CD4-positive, alpha-beta T cell treated with Interleukin-17A for 4 hours (primary cell): ENCODE measurements around the gene INO80E.

Experiments
- DNase-seq: peaks from one replicate; pipeline ENCODE4 v3.0.0-alpha.2; 2020; ENCODE audit warnings: mixed read lengths

The INO80E gene

GRCh38 chr16:29975811-29976511, 20.1 kb upstream of the INO80E start:
- no peak for DNase-seq

DNA sequence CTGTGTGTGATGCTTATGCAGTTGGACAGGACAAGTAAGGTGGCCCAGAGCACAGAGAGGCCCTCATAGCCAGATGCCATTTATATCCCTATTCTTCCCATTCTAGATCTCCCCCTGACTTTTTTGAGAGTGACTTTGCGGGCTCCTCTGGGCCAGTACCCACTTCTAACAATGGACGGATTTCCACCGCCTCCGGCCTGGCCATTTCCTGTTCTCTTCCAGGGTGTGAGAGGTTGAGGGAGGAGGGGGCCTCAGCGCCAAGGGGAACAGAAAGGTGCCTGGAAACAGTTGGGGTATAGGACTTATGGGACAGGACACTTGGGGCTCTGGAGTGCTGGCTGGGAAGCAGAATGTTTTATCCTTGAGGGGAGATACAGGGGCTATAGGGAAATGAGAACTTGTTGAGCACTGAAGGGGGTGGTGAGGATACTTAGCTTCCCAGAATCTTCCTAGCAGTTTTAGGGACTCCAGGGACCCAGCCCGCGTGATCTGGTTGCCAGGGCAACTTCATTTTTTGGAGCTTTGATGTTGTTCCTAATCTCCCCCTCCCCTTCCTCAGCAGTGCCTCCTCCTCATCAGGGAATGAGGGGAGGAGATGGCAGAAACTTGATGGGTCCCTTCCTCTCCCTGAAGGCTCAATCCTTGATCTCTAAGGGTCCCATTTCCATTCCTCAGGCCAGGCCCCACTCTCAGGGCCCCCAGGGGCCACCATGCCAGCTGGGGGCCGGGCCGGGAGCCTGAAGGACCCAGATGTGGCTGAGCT, 18.8 kb upstream of the INO80E start:
- DNase-seq: no peak

DNA sequence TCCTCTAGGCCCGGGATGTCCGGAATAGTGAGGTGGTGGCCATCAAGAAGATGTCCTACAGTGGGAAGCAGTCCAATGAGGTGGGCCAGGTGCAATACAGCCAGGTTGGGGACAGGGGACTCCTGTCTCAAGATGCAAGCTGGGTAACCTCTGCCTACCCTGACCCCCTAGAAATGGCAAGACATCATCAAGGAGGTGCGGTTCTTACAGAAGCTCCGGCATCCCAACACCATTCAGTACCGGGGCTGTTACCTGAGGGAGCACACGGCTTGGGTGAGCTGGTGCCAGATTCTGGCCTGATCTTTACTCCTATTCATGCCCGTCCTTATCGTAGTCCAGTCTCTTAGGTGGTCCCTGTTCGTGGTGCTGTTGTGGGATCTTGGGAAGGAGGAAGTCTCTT, 18.0 kb upstream of the INO80E start:
- no peak for DNase-seq

- no peak for DNase-seq
Measured at GRCh38 chr16:29978564-29979270, 17.3 kb upstream of the INO80E start.

DNA sequence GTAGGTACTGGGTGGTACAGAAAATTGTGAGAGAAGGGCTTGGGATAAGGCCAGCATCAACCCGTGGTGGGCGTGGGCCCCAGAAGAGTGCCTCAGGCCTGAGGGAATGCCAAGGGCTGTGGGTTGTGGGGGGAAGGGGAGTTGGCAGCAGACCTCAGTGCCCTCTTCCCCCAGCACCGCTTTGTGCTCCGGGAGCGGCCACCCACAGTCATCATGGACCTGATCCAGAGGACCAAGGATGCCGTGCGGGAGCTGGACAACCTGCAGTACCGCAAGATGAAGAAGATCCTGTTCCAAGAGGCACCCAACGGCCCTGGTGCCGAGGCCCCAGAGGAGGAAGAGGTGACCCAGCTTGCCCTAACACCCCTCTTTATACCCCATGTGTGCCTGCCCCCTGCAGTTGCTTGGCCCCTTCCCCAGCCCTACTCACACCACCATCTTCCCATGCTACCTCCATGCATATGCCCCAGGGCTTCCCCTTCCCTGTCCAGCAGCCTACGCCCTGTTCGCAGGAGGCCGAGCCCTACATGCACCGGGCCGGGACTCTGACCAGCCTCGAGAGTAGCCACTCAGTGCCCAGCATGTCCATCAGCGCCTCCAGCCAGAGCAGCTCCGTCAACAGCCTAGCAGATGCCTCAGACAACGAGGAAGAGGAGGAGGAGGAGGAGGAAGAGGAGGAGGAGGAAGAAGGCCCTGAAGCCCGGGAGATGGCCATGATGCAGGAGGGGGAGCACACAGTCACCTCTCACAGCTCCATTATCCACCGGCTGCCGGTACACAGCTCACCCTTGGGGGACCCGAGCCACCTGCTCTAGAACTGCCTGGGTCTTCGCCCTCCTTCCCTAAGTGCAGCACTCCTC, 13.3 kb upstream of the INO80E start:
- DNase-seq: no peak

GRCh38 chr16:29983420-29984136, 12.5 kb upstream of the INO80E start:
- no peak for DNase-seq

- no peak for DNase-seq
Measured at GRCh38 chr16:29984137-29984763, 11.8 kb upstream of the INO80E start.

DNA sequence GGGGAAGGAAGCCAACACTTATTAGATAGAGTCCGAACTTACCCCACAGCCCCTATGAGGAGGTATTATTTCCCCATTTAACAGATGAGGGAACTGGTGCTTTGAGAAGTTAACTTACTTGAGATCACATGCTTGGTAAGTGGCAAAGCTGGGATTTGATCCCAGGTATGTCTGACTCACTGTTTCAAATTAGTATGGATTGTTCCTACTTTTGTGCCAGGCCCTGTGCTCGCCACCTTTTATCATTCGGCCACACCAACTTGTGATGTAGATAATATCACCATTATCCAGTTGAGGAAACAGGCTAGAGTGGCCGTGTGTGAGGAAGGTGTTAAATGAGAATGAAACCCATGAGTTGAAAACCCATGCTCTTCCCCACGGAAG, 11.3 kb upstream of the INO80E start:
- no peak for DNase-seq

DNA sequence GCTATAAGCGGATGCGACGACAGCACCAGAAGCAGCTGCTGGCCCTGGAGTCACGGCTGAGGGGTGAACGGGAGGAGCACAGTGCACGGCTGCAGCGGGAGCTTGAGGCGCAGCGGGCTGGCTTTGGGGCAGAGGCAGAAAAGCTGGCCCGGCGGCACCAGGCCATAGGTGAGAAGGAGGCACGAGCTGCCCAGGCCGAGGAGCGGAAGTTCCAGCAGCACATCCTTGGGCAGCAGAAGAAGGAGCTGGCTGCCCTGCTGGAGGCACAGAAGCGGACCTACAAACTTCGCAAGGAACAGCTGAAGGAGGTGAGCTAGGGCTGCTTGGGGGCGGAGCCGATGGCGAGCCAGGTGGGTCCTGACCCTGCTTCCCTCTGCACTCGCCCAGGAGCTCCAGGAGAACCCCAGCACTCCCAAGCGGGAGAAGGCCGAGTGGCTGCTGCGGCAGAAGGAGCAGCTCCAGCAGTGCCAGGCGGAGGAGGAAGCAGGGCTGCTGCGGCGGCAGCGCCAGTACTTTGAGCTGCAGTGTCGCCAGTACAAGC, 10.7 kb upstream of the INO80E start:
- no peak for DNase-seq

DNA sequence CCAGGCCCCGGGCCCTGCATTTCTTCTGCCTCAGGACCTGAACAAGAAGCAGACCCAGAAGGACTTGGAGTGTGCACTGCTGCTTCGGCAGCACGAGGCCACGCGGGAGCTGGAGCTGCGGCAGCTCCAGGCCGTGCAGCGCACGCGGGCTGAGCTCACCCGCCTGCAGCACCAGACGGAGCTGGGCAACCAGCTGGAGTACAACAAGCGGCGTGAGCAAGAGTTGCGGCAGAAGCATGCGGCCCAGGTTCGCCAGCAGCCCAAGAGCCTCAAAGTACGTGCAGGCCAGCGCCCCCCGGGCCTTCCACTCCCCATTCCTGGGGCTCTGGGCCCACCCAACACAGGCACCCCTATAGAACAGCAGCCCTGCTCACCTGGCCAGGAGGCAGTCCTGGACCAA, 9.8 kb upstream of the INO80E start:
- DNase-seq: no peak

- DNase-seq: no peak
Measured at GRCh38 chr16:29986931-29987330, 9.1 kb upstream of the INO80E start.

DNA sequence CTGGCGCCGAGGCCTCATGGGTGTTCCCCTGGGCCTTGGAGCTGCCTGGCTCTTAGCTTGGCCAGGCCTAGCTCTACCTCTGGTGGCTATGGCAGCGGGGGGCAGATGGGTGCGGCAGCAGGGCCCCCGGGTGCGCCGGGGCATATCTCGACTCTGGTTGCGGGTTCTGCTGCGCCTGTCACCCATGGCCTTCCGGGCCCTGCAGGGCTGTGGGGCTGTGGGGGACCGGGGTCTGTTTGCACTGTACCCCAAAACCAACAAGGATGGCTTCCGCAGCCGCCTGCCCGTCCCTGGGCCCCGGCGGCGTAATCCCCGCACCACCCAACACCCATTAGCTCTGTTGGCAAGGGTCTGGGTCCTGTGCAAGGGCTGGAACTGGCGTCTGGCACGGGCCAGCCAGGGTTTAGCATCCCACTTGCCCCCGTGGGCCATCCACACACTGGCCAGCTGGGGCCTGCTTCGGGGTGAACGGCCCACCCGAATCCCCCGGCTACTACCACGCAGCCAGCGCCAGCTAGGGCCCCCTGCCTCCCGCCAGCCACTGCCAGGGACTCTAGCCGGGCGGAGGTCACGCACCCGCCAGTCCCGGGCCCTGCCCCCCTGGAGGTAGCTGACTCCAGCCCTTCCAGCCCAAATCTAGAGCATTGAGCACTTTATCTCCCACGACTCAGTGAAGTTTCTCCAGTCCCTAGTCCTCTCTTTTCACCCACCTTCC, 8.5 kb upstream of the INO80E start:
- DNase-seq: no peak

- no peak for DNase-seq
Measured at GRCh38 chr16:29988346-29989075, 7.5 kb upstream of the INO80E start.

- DNase-seq: no peak
Measured at GRCh38 chr16:29989111-29989858, 6.8 kb upstream of the INO80E start.

DNA sequence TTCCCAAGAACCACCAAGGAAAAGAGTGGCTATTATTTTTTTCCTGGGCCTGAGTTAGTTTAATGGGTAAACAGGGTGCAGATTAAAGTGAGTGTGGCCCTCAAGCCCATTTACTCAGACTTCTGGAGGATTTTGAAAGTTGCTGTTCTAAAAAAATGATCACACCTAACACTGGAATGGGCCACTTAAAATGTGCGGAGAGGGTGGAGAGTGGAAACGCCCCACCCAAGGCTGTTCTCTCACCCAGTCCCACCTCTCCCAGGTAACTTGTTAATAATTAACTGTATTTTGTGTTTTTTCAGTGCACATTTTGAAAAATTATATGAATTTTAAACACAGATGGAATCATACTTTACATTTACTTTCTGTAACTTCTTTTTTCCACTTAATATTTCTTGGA, 6.0 kb upstream of the INO80E start:
- no peak for DNase-seq

GRCh38 chr16:29990883-29991570, 5.0 kb upstream of the INO80E start:
- no peak for DNase-seq

DNA sequence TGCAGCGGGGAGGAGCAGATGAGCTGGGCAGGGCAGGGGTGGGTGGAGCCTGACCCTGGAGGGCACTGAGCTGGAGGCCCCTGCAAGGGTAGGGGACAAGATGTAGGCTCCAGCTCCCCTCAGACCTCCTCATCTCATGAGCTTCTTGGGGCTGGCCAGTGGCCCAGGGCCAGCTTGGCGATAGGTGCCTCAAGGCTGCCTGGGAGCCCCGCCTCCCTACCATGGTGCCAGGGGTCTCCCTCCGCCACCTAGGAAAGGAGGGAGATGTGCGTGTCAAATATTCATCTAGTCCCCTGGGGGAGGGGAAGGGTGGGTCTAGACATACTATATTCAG, 4.5 kb upstream of the INO80E start:
- no peak for DNase-seq

GRCh38 chr16:29992344-29992967, 3.6 kb upstream of the INO80E start:
- DNase-seq: no peak
